ENCODE measurements around the gene PTPMT1.

GRCh38 chr11:47620836-47621378 lies 55.5 kb downstream of the PTPMT1 start:
- TF ChIP-seq CTCF (IDR thresholded peaks at IDR 0.05) (no peak), EZH2phosphoT487 (IDR thresholded peaks at IDR 0.05) (no peak)

Data from neural progenitor cell (in vitro differentiated cells).